ENCODE data around the gene TRIM65.
A peak's percentile ranks its signal among the peaks of the same experiment; 100 is the strongest.

TRIM65 gene

DNA sequence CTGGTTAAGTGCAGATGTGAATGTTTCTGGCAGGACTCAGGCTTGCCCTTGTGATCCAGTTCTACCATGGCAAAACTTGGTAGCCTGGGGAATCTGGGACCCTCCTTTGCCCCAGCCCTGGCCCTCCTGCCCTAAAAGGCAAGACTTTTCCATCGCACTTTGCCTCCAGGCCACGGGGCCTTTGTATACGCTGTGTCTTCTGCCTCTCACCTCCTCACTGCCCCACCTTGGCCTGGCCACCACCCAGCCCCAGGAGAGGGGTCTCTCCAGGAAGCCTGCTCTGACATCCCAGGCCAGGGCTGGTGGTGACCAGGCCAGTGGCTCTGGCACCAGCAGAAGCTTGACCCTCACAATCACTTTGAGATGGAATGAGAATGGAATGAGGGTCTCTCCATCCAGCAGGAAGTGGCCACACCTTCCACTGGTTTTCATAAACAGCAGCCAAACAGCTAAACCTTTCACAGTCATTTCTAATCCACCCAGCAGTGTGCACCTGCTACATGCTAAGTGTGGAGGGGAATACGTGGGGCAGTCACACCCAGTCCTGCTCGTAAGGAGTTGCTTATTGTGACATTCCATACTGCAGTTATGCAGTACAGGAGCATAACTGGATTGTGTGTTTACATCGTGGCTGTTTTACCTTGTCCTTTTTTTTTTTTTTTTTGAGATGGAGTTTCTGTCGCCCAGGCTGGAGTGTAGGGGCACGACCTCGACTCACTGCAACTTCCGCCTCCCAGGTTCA is 9.6 kb upstream of the TRIM65 start:
- Mint-ChIP-seq H3K4me3 (peak overlapping the region; percentile 22), H3K9me3 (no peaks in the 10 kb centered on the region), H3K36me3 (peaks cover 12% of the 10 kb centered on the region), H3K27ac (peak overlapping the region; percentile 74), H3K4me1 (peaks cover 6% of the 10 kb centered on the region)
- DNase-seq (ENCODE audit: low spot score in 2 of 2) (no peak), ATAC-seq (no peak)

DNA sequence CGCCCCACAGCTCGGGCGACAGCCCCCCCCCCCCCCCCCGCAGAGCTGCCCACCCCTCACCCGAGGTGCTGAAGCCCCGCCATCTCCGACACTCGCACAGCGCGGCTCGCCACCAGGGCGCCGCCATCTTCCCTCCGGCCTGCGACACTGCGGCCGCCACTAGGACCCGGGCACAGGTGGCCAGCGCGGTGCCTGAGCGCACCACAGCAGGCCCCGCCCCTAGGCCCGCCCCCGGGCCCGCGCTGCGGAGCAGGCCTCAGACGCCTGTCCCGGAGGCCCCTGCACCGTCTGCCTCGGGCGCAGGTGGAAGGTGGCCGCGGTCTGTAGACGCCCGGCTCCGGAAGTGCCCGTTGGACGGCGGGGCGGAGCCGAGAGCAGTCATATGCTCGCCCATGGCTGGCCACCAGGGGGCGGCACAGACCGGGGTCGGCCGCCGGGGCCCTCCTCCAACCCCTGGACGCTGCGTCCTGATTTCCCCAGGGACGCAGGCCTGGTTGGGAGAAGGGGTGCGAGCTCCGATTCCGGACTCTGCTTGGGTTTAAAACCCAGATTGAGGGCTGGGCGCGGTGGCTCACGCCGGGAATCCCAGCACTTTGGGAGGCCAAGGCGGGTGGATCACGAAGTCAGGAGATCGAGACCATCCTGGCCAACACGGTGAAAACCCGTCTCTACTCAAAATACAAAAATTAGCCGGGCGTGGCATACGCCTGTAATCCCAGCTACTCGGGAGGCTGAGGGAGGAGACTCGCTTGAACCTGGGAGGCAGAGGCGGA is 8.2 kb upstream of the TRIM65 start, which contains the start of gene MRPL38:
Gene MRPL38, minus strand, starts transcription at position 136 of the 773 bp plus-strand sequence. Its CDS starts 9 bp downstream, at position 127.
- Mint-ChIP-seq H3K4me1 (peaks cover 6% of the 10 kb centered on the region), H3K36me3 (peaks cover 26% of the 10 kb centered on the region), H3K9me3 (no peaks in the 10 kb centered on the region), H3K4me3 (peak within 1 kb of the TSS; percentile 86), H3K27ac (peak within 1 kb of the TSS; percentile 93)
- DNase-seq (ENCODE audit: low spot score in 2 of 2) (peak; percentile 98), ATAC-seq (peak; percentile 98)

DNA sequence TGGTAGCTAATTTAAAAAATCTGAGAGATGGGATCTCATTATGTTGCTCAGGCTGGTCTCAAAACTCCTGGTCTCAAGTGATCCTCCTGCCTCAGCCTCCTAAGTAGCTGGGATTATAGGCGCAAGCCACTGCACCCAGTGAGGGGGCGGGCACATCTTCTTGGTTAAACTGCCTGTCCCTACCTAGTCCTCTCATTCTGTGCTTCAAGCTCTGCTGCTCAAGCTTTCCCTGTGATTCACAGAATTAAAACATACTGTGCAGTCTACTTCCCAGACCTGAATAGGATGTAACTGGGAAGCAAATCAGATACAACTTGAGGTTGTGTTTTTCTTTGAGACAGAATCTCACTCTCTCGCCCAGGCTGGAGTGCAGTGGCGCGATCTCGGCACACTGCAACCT is 5.7 kb upstream of the TRIM65 start:
- Mint-ChIP-seq H3K4me3 (no peak overlapping the region), H3K27ac (no peak overlapping the region), H3K9me3 (no peaks in the 10 kb centered on the region), H3K4me1 (peaks cover 9% of the 10 kb centered on the region), H3K36me3 (peaks cover 50% of the 10 kb centered on the region)
- ATAC-seq (no peak), DNase-seq (ENCODE audit: low spot score in 2 of 2) (no peak)

DNA sequence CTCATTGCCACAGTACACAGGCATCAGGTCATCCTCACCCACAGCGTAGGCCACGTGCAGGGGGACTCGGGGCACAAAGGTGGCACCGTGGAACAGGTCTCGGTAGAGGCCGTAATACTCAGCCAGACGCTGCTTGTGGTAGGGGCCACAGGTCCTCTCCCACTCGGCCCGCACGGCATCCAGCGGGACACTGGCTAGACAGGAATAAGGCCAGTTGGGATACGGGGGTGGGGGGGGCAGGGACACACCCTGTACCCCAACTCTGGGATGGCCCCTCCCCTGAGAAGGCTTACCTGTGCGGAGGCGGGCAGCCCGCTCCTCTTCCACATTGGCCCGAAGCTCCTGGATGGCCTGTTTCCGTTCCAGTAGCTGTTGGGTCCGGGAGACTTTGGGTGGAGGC is 5.0 kb upstream of the TRIM65 start:
- H3K4me1 Mint-ChIP-seq = peaks cover 11% of the 10 kb centered on the region
- peaks cover 54% of the 10 kb centered on the region for H3K36me3 Mint-ChIP-seq
- no peaks in the 10 kb centered on the region for H3K9me3 Mint-ChIP-seq
- H3K4me3 Mint-ChIP-seq = no peak overlapping the region
- no peak overlapping the region for H3K27ac Mint-ChIP-seq
- ATAC-seq = no peak
- DNase-seq (ENCODE audit: low spot score in 2 of 2) = no peak

DNA sequence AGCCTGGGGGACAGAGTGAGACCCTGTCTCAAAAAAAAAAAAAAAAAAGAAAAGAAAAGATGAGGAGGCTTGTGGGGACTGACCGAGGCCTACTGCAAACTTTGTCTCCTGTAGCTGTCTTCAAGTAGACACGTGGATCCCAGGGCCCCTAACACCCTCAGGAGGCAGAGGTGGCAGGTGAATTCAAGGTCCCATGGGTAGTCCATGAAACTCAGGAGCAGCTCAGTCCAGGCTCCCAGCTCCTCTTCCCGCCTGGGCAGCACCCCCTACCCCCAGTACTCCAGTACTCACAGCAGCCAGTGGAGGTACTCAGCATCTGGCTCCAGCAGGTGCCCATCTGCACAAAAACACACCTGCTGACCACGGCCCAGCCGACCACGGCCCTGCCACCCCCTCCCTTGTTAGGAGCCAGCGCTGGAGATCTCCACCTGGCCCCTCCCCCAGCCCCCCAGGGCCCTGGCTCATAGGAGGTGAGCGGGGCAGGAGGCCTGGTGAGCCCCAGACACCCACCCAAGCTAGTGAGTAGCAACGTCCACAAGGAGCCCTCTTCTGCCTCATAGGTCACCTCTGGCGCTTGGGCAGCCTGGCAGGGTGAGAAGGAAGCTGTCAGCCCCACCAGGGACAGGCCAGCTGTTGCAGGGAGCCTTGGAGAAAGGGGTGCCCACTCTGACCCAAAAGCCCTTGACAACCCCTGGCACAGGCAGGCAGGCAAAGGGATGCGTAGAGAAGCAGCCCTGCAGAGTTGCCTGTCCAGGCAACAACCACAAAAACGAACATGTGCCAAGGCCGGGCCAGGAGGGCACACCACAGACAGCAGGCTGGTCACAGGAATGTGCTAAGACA is 4.2 kb upstream of the TRIM65 start:
- DNase-seq (ENCODE audit: low spot score in 2 of 2) (no peak), ATAC-seq (no peak)
- Mint-ChIP-seq H3K4me3 (no peak overlapping the region), H3K9me3 (no peaks in the 10 kb centered on the region), H3K36me3 (peaks cover 56% of the 10 kb centered on the region), H3K27ac (no peak overlapping the region), H3K4me1 (peaks cover 13% of the 10 kb centered on the region)

DNA sequence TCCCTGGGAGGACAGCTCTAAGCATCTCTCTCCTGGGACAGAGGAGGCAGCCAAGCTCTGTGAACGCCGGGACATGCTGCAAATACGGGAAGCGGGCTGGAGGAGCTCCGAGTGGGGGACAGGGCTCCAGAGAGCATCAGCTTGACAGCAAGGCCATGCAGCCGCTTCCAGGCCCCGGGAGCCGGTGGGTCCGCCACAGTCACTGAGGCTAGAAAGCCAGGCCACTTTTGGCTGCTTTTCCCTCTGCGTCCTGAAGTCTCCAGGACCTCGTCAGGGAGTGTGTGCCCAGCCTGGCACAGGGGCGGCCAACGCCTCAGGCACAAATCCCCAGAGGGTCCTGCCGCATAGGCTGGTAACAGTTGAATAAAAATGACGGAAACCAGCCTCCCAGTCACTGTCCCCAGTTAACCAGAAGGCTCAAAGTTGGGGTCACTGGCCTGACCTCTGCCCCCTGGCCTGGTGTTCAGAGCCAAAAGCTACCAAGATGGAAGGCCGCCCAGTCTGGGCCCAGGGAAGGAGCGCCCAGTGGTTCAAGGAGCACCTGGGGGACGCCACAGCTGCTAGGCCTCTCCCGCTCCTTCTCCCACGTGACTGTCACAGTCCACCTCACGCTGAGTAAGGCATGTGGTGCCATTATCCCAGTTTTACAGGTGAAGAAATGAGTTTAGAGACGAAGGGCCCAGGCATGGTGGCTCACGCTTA is 3.2 kb upstream of the TRIM65 start:
- no peak overlapping the region for H3K27ac Mint-ChIP-seq
- ATAC-seq = no peak
- peaks cover 63% of the 10 kb centered on the region for H3K36me3 Mint-ChIP-seq

DNA sequence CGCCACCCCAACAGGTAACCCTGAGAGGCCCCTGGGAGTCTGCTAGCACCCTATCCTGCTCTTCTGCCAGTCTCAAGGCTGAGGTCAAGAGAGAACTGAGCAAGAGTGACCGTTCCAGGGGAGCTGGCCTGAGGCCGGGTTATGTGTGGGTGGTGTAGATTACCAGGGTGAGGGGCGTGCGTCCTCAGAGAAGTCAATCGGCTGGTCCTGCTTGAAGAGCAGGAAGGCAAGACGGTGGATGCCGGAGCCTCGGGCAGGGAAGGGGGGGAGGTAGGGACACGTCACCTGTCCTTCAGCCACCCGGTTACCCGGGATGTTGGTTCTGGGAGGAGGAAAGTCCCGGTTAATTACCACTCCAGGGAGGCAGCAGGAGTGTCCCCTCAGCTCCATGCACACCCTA is 2.6 kb upstream of the TRIM65 start:
- no peak for ATAC-seq
- Mint-ChIP-seq H3K4me1 (peaks cover 26% of the 10 kb centered on the region), H3K36me3 (peaks cover 63% of the 10 kb centered on the region), H3K27ac (no peak overlapping the region), H3K4me3 (no peak overlapping the region), H3K9me3 (no peaks in the 10 kb centered on the region)
- DNase-seq (ENCODE audit: low spot score in 2 of 2) = no peak

More for the DNA sequence above, 3.2 kb upstream of the TRIM65 start:
- no peaks in the 10 kb centered on the region for H3K9me3 Mint-ChIP-seq
- H3K4me3 Mint-ChIP-seq = no peak overlapping the region
- H3K4me1 Mint-ChIP-seq = peaks cover 23% of the 10 kb centered on the region
- no peak for DNase-seq (ENCODE audit: low spot score in 2 of 2)

DNA sequence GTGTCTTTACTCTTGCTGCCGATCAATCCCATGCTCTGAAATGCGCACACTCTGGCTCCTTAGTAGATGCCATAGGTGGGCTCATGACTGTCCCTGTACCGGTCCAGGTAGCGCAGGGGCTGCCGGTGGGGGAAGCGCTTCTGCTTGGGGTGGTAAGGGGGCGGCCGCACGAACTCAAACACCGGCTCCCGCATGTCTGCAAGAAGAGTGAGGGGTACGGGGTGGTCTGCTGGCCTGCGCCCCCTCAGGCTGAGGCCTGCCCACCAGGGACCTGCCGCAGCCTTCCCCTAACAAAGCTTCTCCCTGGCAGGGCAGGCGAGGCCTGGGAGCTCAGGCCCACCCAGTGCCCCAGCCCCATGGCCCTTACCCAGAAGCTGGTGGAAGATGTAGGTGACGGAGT is 2.0 kb upstream of the TRIM65 start:
- ATAC-seq = no peak
- DNase-seq (ENCODE audit: low spot score in 2 of 2) = no peak
- Mint-ChIP-seq H3K36me3 (peaks cover 63% of the 10 kb centered on the region), H3K4me1 (peaks cover 27% of the 10 kb centered on the region), H3K4me3 (no peak overlapping the region), H3K9me3 (no peaks in the 10 kb centered on the region), H3K27ac (no peak overlapping the region)

DNA sequence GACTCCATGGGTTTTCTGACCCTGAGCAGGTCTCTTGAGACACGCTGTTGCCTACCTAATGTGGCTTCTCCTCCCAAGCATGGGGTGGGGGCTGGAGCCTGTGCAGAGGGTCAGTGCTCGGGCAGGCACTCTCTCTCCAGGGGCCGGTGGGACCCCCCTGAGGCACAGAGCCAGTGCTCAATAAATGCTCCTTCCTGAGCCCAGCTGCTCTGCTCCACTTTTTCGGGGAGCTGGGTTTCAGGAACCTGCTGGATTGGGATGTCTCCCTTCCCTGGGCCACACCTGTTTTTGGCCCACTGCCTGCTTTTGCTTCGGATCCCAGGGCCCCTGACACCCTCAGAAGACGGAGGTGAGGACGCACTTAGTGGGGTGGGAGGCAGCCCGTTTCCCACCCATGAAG is 1.3 kb upstream of the TRIM65 start:
- H3K4me3 Mint-ChIP-seq = peak overlapping the region; percentile 86
- peaks cover 58% of the 10 kb centered on the region for H3K36me3 Mint-ChIP-seq
- H3K27ac Mint-ChIP-seq = peak overlapping the region; percentile 70
- no peak for ATAC-seq
- DNase-seq (ENCODE audit: low spot score in 2 of 2) = no peak
- H3K4me1 Mint-ChIP-seq = peaks cover 29% of the 10 kb centered on the region
- H3K9me3 Mint-ChIP-seq = no peaks in the 10 kb centered on the region

DNA sequence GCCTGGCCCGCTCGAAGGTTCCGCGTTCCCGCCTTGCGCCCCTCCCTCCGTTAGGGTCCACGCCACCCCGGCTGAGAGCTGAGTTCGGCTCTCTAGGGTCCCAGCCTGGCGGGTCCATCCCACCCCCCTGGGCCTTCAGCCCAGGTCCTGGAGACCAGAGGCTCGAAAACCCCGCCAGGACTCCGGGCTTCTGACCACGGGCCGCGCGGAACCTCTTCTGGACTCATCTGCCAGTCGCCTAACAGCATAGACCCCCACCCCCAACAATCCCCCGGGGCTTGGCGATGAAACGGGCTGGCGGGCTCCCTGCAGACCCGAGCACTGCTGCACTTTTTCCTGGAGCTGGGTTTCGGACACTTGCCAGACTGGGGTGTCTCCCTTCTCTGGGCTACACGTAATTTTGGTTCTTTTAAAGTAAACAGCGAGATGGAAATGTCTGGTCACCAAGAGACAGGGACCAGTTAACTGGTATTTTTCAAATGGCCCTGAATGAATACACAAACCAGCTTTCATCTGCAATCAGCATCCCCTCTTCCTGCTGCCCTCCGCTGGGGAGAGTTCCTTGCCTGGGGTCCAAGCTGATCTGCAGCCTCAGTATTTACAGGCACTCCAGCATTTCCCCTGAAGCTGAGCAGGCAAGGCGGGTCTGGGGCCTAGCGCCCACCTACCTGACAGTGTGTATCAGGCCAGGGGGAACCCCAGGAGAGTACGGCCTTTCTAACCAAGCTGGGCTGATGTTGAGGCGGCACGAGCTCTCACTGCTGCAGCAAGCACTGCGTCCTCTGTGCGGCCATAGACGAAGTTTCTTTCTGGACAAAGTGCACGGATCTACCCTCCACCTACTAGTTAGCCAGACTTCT is 639 bp upstream of the TRIM65 start:
- ATAC-seq (no peak), DNase-seq (ENCODE audit: low spot score in 2 of 2) (no peak)
- Mint-ChIP-seq H3K4me1 (peaks cover 29% of the 10 kb centered on the region), H3K27ac (peak overlapping the region; percentile 70), H3K36me3 (peaks cover 56% of the 10 kb centered on the region), H3K9me3 (no peaks in the 10 kb centered on the region), H3K4me3 (peak overlapping the region; percentile 86)

DNA sequence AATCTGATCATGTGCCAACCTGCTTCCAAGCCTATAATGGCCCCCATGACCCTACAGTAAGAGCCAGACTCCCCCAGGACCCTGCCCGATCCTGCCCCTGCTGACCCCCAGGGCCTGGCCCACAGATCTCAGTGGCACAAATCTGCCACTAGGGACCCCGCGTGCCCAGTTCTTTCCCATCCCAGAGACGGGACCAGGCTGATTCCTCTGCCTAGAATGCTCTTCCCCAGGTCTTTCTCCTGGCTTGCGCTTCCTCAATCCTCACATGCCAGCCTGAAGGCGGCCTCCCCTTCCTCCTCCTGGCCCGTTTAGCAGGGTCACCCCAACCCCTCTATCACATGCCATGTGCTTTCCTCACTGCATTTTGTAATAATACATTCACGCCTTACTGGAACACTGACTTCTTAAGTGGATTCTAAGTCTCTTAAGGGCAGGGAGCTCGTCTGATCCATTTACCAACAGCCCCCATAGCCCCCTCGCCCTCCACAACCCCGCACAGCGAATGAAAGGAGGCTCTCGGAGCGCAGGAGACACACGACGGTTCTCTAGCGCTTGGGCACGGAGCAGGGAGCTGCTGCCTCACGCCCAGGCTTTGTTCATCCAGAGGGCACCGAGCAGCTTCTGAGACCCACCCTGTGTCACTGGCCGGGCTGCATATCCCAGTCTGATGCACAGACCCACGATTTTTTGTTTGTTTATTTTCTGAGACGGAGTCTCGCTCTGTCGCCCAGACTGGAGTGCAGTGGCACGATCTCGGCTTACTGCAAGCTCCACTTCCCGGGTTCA is 1.2 kb downstream of the TRIM65 start:
- ATAC-seq (no peak), DNase-seq (ENCODE audit: low spot score in 2 of 2) (no peak)
- Mint-ChIP-seq H3K9me3 (no peaks in the 10 kb centered on the region), H3K27ac (peak overlapping the region; percentile 96), H3K4me3 (peak overlapping the region; percentile 86), H3K36me3 (peaks cover 56% of the 10 kb centered on the region), H3K4me1 (peaks cover 29% of the 10 kb centered on the region)

DNA sequence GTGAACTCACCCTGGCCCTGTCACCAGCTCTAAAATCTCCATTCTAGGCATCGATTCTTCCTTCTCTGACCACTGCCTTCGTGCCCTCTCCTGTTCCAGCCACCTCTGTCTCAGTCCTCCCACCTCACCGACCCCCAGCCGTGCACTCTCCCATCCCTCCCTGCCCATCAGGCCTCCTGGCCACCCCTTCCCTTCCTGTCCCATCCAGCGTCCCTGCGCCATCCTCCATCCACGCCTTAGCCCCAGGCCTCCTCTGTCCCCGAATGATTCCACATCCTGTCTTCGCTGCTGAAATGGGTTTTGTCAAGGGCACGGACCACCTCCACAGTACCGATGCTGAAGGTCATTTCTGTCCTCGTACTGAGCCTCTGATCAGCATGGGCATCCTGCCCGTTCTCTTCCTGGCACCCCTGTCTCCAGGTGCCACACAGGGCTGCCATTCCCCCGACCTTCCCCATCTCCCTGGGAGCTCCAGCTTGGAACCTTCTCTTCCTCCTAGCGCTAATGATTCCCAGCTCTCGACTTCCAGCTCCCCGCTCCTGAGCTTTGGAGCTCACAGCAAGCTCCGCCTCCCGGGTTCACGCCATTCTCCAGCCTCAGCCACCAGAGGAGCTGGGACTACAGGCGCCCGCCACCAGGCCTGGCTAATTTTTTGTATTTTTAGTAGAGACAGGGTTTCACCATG is 2.6 kb downstream of the TRIM65 start:
- no peak for DNase-seq (ENCODE audit: low spot score in 2 of 2)

More for the DNA sequence above, 2.6 kb downstream of the TRIM65 start:
- no peak for ATAC-seq
- Mint-ChIP-seq H3K9me3 (no peaks in the 10 kb centered on the region), H3K36me3 (peaks cover 57% of the 10 kb centered on the region), H3K27ac (peak overlapping the region; percentile 96), H3K4me3 (peak overlapping the region; percentile 2), H3K4me1 (peaks cover 29% of the 10 kb centered on the region)
